ENCODE measurements around the gene BEND3.

DNA sequence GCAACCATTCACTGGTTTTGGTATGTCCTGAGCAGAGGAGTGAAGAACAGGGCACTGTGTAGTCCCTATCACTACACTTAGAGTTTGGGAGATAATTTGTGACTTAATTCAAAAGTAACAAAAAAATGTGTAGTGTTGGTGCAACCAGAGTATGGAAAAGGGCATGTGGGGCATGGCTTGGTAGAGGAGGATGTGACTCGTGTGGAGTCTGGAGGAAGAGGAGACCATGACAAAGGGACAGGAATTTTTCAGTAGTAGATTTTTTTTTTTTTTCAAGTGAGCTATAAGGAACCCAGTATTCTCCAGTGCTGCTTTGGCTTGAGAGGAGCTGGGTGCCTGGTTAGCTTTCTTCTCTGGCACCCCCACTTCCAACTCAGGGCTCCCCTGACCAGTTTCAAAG lies 82.2 kb downstream of the BEND3 start:
- TF ChIP-seq CTCF (IDR thresholded peaks at IDR 0.05; ENCODE audit: low read length) (no peak), EZH2phosphoT487 (IDR thresholded peaks at IDR 0.05; ENCODE audit: low read length) (no peak)

Measured in MM.1S (cell line).